HepG2 (cell line): ENCODE data around the gene SMIM1. TPM values are rescaled to one million over a fixed set of nuclear protein-coding genes. Genes with fewer than 3 reads are reported as not detected.

Source experiments
- AKNA ChIP-seq: sonication (generic); formaldehyde crosslinking; IDR thresholded peaks from 2 replicates; pipeline ENCODE4 v1.4.0; 2020; ENCODE audit warnings: missing genetic modification reagents, borderline replicate concordance
- ATF7 ChIP-seq, 2 experiments: fragments of 450-650 bp in 1 of 2; sonication (generic) in 1 of 2; formaldehyde crosslinking in 1 of 2; IDR thresholded peaks; 2 replicates each; pipeline versions ENCODE4 v1.4.0 to v1.6.1; 2016 to 2020; ENCODE audit warnings: antibody characterized with exemption in 1 of 2, mild to moderate bottlenecking in 1 of 2, missing genetic modification reagents in 1 of 2
- CTCF ChIP-seq: sonication (generic); formaldehyde crosslinking; IDR thresholded peaks from 2 replicates; pipeline ENCODE4 v1.5.0; 2020; ENCODE audit warnings: mild to moderate bottlenecking, missing genetic modification reagents, moderate library complexity
- FOXM1 ChIP-seq: sonication (generic); formaldehyde crosslinking; IDR thresholded peaks from 2 replicates; pipeline ENCODE4 v1.5.0; 2020; ENCODE audit warnings: missing genetic modification reagents
- SAP130 ChIP-seq: IDR thresholded peaks from 2 replicates; pipeline ENCODE4 v1.6.1; 2016; ENCODE audit warnings: low read depth
- ZFX ChIP-seq: sonication (generic); formaldehyde crosslinking; IDR thresholded peaks from 2 replicates; pipeline ENCODE4 v1.4.0; 2020; ENCODE audit warnings: mild to moderate bottlenecking, low read depth, missing genetic modification reagents, moderate library complexity
- ZNF263 ChIP-seq: sonication (generic); formaldehyde crosslinking; IDR thresholded peaks from 2 replicates; pipeline ENCODE4 v1.4.0; 2020; ENCODE audit warnings: missing genetic modification reagents
- ZNF501 ChIP-seq: sonication (generic); formaldehyde crosslinking; IDR thresholded peaks from 2 replicates; pipeline ENCODE4 v1.5.1; 2020; ENCODE audit warnings: mild to moderate bottlenecking, moderate library complexity, missing genetic modification reagents
- ZNF770 ChIP-seq: sonication (generic); formaldehyde crosslinking; IDR thresholded peaks from 2 replicates; pipeline ENCODE4 v1.5.0; 2020; ENCODE audit warnings: mild to moderate bottlenecking, missing genetic modification reagents
- polyA plus RNA-seq, 8 experiments: library from polyadenylated mRNA; depleted of rRNA in 3 of 8; stranded (reverse) in 7 of 8; unstranded in 1 of 8; fragments of >200 nt; fragmentation: Illumina TruSeq in 4 of 8; extraction: Trizol in 4 of 8; gene quantifications; 2 replicates each; pipeline versions ENCODE4 v1.2.1 to v1.2.3, GENCODE V29; 2011 to 2016; ENCODE audit warnings: low read depth in 4 of 8, missing spikeins in 1 of 8, mixed read lengths in 1 of 8; ENCODE audit not compliant: insufficient read depth in 1 of 8
- total RNA-seq, 5 experiments: library from RNA; depleted of rRNA; stranded (reverse); fragments of >200 nt; fragmentation: Illumina TruSeq; extraction: Trizol; gene quantifications; 2 replicates each; pipeline ENCODE4 v1.2.3, GENCODE V29; 2016; ENCODE audit warnings: low read depth in 1 of 5
- TF ChIP-seq, protein P1 (sequence below): sonication (generic); formaldehyde crosslinking; IDR thresholded peaks from 2 replicates; pipeline ENCODE4 v1.4.0; 2020; ENCODE audit warnings: missing genetic modification reagents
- TF ChIP-seq, protein P2 (sequence below): sonication (generic); formaldehyde crosslinking; IDR thresholded peaks from 2 replicates; pipeline ENCODE4 v1.5.0; 2020; ENCODE audit warnings: missing genetic modification reagents, mild to moderate bottlenecking, borderline replicate concordance
- TF ChIP-seq, protein P3 (sequence below): sonication (generic); formaldehyde crosslinking; IDR thresholded peaks from 2 replicates; pipeline ENCODE4 v1.4.0; 2020; ENCODE audit warnings: mild to moderate bottlenecking, missing genetic modification reagents

SMIM1 gene
- total and polyA plus RNA-seq, 2 of the 13 experiments (the other 11 are each of a cell fraction or from before 2014, with no cell fraction given): 12.4 to 56.3 TPM

DNA sequence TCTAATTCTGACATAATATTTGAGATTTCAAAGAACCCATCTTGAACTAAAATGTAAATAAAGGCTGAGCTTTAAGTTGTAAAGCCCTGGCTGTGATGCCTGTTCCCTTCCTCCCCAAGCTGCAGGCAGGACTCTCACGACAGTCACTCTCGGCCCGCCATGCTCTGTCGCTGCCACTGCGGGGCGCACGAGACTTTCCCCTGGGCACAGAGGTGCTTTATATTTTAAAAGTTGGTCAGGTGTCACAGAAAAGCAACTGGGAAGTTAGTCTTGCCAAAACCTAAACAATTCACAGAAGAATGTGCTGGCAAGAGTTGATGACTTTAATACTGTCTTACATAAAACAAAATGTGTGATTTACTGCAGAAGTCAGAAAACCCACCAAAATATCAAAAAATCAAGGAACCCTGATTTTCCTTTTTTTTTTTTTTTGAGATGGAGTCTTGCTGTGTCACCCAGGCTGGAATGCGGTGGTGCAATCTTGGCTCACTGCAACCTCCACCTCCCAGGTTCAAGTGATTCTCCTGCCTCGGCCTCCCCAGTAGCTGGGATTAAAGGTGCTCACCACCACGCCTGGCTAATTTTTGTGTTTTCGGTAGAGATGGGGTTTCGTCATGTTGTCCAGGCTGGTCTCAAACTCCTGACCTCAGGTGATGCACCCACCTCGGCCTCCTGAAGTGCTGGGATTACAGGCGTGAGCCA lies 13.1 kb downstream of the SMIM1 start (continued):
- TF ChIP-seq ZFX (CRISPR knock-in tag) (0 out of 2 replicates have a peak, but pooled peaks have one; percentile 11), ZNF770 (CRISPR knock-in tag) (peak; percentile 76), ZNF501 (CRISPR knock-in tag) (peak; percentile 66; the same call in 1 of the 2 replicates), SAP130 (CRISPR knock-in tag) (peak; percentile 23; the same call in 1 of the 2 replicates), ZNF263 (CRISPR knock-in tag) (peak; percentile 59), ATF7 (IDR thresholded peaks at IDR 0.05) (no peak), ATF7 (CRISPR knock-in tag; IDR thresholded peaks at IDR 0.05) (no peak), AKNA (no peak), CTCF (CRISPR knock-in tag) (peak; percentile 91), FOXM1 (CRISPR knock-in tag) (no peak)
- TF ChIP-seq, protein P1, sequence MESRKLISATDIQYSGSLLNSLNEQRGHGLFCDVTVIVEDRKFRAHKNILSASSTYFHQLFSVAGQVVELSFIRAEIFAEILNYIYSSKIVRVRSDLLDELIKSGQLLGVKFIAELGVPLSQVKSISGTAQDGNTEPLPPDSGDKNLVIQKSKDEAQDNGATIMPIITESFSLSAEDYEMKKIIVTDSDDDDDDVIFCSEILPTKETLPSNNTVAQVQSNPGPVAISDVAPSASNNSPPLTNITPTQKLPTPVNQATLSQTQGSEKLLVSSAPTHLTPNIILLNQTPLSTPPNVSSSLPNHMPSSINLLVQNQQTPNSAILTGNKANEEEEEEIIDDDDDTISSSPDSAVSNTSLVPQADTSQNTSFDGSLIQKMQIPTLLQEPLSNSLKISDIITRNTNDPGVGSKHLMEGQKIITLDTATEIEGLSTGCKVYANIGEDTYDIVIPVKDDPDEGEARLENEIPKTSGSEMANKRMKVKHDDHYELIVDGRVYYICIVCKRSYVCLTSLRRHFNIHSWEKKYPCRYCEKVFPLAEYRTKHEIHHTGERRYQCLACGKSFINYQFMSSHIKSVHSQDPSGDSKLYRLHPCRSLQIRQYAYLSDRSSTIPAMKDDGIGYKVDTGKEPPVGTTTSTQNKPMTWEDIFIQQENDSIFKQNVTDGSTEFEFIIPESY (CRISPR knock-in tag): no peak
- TF ChIP-seq, protein P2, sequence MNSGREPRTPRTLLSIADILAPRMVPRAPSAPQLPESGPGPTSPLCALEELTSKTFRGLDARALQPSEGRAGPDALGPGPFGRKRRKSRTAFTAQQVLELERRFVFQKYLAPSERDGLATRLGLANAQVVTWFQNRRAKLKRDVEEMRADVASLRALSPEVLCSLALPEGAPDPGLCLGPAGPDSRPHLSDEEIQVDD (CRISPR knock-in tag): no peak
- TF ChIP-seq, protein P3, sequence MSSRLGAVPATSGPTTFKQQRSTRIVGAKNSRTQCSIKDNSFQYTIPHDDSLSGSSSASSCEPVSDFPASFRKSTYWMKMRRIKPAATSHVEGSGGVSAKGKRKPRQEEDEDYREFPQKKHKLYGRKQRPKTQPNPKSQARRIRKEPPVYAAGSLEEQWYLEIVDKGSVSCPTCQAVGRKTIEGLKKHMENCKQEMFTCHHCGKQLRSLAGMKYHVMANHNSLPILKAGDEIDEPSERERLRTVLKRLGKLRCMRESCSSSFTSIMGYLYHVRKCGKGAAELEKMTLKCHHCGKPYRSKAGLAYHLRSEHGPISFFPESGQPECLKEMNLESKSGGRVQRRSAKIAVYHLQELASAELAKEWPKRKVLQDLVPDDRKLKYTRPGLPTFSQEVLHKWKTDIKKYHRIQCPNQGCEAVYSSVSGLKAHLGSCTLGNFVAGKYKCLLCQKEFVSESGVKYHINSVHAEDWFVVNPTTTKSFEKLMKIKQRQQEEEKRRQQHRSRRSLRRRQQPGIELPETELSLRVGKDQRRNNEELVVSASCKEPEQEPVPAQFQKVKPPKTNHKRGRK (CRISPR knock-in tag): no peak
